GM18520 (cell line): ENCODE measurements around the gene CAMKMT.

Experiments
- ATAC-seq: cut with Tn5 transposase; IDR thresholded peaks from one replicate; pipeline ENCODE4 v1.9.1; 2021; ENCODE audit not compliant: unreplicated experiment

Gene CAMKMT

GRCh38 chr2:44361330-44362206 is at the start of gene CAMKMT, which contains the start of gene PREPL:
TSS of gene CAMKMT (plus strand) at chr2:44361947.
TSS of gene PREPL (minus strand) at chr2:44361494. CDS start at chr2:44346342, 15,152 bp downstream.
- peak; percentile 62 for ATAC-seq

GRCh38 chr2:44314362-44314761 is 47.4 kb upstream of the CAMKMT start:
- no peak for ATAC-seq

GRCh38 chr2:44315945-44316344 is 45.8 kb upstream of the CAMKMT start:
- ATAC-seq, result no peak

GRCh38 chr2:44320832-44321231 is 40.9 kb upstream of the CAMKMT start:
- no peak for ATAC-seq

GRCh38 chr2:44321360-44321759 is 40.4 kb upstream of the CAMKMT start:
- ATAC-seq, result no peak

- no peak for ATAC-seq
Measured at GRCh38 chr2:44324971-44325426, 36.7 kb upstream of the CAMKMT start.

GRCh38 chr2:44325897-44326296 is 35.9 kb upstream of the CAMKMT start:
- ATAC-seq, result no peak

- ATAC-seq, result no peak
Measured at GRCh38 chr2:44326548-44327264, 35.0 kb upstream of the CAMKMT start.

GRCh38 chr2:44328750-44329149 is 33.0 kb upstream of the CAMKMT start:
- ATAC-seq, result no peak

- ATAC-seq, result no peak
Measured at GRCh38 chr2:44329343-44329742, 32.4 kb upstream of the CAMKMT start.

GRCh38 chr2:44330801-44331200 is 30.9 kb upstream of the CAMKMT start:
- no peak for ATAC-seq

GRCh38 chr2:44333994-44334393 is 27.8 kb upstream of the CAMKMT start:
- ATAC-seq, result no peak

- ATAC-seq, result no peak
Measured at GRCh38 chr2:44335806-44336538, 25.8 kb upstream of the CAMKMT start.

- ATAC-seq, result no peak
Measured at GRCh38 chr2:44342854-44343253, 18.9 kb upstream of the CAMKMT start.

GRCh38 chr2:44347526-44347925 is 14.2 kb upstream of the CAMKMT start:
- ATAC-seq, result no peak

- ATAC-seq, result no peak
Measured at GRCh38 chr2:44348400-44348799, 13.3 kb upstream of the CAMKMT start.

- no peak for ATAC-seq
Measured at GRCh38 chr2:44349506-44349905, 12.2 kb upstream of the CAMKMT start.

- ATAC-seq, result no peak
Measured at GRCh38 chr2:44351088-44351487, 10.7 kb upstream of the CAMKMT start.

- no peak for ATAC-seq
Measured at GRCh38 chr2:44351676-44352075, 10.1 kb upstream of the CAMKMT start.

GRCh38 chr2:44352510-44352909 is 9.2 kb upstream of the CAMKMT start:
- no peak for ATAC-seq

- ATAC-seq, result no peak
Measured at GRCh38 chr2:44354761-44355160, 7.0 kb upstream of the CAMKMT start.
